ENCODE results near the gene TANGO6. TPM values are rescaled to one million over a fixed set of nuclear protein-coding genes. Genes with fewer than 3 reads are reported as not detected.

The TANGO6 gene
- total RNA-seq, 1 donor from 2014 or later, result 10.5 TPM

DNA sequence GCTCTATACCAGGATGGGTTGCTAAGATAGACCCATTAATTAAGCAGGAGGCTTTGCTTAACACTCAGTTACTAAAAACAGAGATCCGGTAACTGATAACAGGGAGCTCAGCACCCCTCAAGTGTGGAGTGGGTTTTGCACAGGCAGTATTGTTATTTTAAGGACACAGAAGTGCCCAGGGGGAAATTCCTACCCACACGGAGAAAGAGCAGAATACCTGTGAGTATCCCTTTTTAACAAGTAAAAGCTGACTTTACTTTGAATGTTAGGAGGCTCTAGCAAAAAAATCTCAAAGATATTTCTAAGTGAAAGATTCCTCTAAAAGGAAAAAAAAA is 229.3 kb downstream of the TANGO6 start:
- intact Hi-C loops (cut with DNase I), result no loop called here

DNA sequence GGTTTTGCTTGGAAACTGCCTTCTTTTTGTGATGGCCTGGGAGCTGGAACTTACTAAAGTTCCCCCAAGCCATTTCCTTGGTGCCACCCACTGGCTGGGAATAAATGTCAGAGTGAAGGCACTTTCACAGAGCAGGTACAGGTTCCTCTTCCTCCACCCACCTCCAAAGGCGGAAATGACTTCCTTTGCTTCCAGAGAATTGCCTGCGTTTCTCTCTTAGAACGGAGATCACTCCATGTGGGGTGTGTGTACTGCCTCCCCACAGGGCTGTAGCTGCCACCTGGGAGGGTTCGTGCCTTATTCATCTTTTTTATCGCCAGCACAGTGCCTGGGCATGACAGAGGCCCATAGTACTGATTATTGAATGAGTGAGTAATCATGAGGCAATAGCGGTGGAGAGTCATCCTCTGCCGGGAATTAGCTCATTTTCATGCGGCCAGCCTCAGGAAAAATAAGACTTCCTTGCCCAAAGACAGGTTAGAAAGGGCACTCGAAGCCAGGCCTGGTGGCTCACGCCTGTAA is 229.9 kb downstream of the TANGO6 start:
- no peak for DNase-seq (ENCODE audit: low spot score)
- intact Hi-C loops (cut with DNase I), result no loop called here

More for the DNA sequence above, 229.3 kb downstream of the TANGO6 start:
- DNase-seq (ENCODE audit: low spot score), result no peak

DNA sequence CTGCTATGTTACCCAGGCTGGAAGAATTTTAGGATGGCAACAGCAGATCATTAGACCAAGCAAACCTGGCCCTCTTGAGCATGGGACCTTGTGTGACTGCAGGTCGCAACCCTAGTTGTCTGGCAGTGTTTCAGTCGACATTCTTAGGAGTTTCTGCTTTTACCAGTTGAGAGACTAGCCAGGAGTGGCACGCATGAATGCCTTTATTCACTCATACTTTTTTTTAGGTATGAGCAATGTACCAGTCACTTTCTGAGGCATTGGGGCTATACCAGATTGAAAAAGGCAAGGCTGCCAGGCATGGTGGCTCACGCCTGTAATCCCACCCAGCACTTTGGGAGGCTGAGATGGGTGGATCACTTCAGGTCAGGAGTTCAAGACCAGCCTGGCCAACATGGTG is 233.9 kb downstream of the TANGO6 start:
- no peak for DNase-seq (ENCODE audit: low spot score)
- intact Hi-C loops (cut with DNase I), result no loop called here

DNA sequence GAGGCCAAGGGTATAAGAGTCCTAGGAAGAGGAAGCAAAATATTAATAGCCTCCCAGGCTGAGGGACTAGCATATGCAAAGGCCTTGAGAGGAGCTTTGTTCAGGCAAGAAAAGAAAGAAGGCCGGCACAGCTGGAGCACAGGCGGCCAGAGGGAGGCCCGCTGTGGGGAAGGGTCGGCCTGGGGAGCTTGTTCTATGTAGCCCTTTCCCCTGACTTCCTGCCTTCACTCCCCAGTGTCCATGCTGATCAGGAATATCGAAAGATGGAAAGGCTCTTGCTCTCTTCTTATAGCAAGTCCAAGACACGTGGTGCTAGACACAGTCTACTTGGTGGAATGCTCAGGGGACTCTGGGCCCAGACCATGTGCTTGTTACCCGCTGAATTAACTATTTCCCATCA is 234.7 kb downstream of the TANGO6 start:
- intact Hi-C loops (cut with DNase I), result no loop called here
- no peak for DNase-seq (ENCODE audit: low spot score)

DNA sequence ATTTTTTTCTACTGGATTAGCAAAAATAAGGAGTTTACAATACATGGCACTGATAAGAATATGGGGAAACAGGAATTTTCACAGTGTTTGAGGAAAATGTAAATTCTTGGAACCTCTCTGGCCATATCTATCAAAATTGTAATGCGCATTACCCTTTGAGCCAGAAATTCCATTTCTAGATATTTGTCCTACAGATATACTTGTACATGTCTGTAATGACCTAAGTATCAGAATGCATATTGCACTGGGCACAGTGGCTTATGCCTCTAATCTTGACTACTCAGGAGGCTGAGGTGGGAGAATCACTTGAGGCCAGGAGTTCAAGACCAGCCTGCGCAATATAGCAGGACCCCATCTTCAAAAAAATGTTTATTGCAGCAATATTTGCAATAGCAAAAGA is 236.4 kb downstream of the TANGO6 start:
- no peak for DNase-seq (ENCODE audit: low spot score)
- intact Hi-C loops (cut with DNase I), result no loop called here

- DNase-seq (ENCODE audit: low spot score), result no peak
- intact Hi-C loops (cut with DNase I), result no loop called here
These were observed 240.1 kb downstream of the TANGO6 start for GRCh38 chr16:69083306-69083941.

DNA sequence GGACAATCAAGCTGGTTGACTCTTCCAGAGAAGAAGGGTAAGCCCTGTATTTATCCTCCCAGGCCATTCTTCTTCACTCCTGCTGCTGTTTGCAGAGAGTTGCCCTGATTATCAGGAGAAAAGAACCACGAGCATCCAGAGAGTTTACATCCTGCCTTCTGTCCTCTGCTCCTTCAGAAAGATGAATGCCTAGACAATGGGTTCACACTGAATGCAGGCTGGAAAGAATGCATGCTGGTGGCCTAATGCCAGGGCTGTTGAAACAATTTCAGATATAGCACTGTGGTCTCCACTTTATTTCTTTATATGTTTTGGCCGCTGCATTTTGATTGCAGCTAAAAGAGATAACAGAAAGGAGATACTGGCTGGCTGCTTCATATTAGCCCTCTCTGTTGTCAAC is 241.0 kb downstream of the TANGO6 start:
- intact Hi-C loops (cut with DNase I), result no loop called here
- no peak for DNase-seq (ENCODE audit: low spot score)

DNA sequence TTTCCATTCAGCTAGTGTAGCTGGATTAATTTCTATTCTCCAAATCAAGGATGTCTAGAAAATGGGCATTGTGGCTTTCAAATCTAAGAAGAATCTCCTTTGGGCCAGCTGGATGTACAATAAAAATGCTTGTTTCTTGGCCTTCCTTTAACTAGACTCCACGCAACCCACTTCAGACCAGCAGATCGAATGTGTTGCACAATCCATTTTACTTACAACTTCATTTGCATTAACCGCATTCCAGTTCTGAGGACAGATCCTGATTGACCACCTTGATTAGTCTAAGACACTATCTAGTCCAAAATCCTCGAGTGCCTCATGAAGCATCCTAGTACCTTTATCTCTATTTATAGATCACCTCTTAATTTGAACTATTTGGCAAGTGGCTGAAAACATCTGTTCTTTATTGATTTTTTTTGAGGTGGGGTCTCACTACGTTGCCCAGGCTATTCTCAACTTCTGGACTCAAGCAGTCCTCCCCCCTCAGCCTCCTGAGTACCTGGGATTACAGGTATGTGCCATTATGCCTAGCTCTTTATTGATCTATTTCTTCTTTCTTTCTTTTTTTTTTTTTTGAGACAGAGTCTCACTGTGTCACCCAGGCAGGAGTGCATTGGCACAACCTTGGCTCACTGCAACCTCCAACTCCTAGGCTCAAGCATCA is 241.8 kb downstream of the TANGO6 start:
- intact Hi-C loops (cut with DNase I), result no loop called here
- no peak for DNase-seq (ENCODE audit: low spot score)

DNA sequence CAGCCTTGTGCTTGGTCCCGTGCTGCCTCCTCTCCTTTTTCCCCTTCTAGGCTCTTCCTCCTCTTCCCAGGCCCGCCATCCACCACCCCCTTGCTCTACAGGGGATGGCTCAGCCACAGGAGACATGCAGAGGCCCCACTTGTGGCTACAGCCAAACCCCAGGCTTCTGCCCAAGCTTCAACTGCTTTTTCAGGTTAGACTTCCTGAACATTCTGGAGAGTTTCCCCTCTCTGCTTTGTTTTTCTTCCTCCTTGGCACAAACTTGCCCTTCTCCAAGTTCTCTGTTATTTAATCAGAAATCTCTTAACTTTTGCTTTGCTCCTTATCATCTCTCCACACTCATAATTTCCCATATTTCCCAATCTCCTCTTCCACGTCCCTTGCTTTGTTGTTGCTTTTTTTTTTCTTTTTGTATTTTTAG is 243.8 kb downstream of the TANGO6 start:
- DNase-seq (ENCODE audit: low spot score), result no peak
- intact Hi-C loops (cut with DNase I), result no loop called here

GRCh38 chr16:69088684-69089083 is 245.4 kb downstream of the TANGO6 start:
- no peak for DNase-seq (ENCODE audit: low spot score)
- intact Hi-C loops (cut with DNase I), result no loop called here

- DNase-seq (ENCODE audit: low spot score), result no peak
- intact Hi-C loops (cut with DNase I), result no loop called here
These were observed 246.0 kb downstream of the TANGO6 start for GRCh38 chr16:69089091-69089910.

- intact Hi-C loops (cut with DNase I), result no loop called here
- no peak for DNase-seq (ENCODE audit: low spot score)
These were observed 250.6 kb downstream of the TANGO6 start for GRCh38 chr16:69093974-69094373.

DNA sequence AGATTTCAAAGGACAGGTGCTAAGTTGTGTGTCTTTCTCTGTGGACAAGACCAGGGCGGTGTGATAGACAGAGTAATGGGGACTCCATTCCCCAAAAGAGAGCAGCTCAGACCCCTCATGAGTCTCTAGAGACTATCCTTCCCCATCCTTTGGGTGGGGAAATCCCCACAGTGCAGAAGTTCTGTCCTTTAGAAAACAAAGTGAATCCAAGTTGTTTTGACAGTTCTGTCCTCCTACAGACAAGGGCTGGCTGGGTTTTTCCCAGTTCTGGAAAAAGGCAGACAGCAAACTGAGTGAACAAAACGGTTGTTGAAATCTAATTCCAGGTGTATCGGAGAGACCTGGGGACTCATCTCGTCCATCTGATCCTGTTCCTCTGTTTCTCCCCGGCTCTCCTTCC is 251.2 kb downstream of the TANGO6 start:
- intact Hi-C loops (cut with DNase I), result no loop called here
- DNase-seq (ENCODE audit: low spot score), result no peak

DNA sequence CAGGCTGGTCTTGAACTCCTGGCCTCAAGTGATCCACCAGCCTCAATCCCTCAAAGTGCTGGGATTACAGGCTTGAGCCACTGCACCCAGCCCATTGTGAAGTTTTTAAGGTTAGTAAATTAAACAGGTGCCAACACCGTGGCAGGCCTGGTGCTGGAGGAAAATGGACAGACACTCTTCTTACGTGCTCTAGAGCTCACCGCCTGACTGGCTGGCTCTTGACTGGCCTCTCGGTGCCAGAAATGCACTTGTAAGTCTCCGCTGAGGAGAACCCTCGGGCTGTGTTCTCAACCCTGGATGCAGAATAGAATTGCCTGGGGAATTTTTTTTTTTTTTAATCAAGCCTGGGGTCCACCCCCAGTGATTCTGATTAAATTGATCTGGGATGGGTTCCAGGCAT is 251.9 kb downstream of the TANGO6 start:
- no peak for DNase-seq (ENCODE audit: low spot score)

DNA sequence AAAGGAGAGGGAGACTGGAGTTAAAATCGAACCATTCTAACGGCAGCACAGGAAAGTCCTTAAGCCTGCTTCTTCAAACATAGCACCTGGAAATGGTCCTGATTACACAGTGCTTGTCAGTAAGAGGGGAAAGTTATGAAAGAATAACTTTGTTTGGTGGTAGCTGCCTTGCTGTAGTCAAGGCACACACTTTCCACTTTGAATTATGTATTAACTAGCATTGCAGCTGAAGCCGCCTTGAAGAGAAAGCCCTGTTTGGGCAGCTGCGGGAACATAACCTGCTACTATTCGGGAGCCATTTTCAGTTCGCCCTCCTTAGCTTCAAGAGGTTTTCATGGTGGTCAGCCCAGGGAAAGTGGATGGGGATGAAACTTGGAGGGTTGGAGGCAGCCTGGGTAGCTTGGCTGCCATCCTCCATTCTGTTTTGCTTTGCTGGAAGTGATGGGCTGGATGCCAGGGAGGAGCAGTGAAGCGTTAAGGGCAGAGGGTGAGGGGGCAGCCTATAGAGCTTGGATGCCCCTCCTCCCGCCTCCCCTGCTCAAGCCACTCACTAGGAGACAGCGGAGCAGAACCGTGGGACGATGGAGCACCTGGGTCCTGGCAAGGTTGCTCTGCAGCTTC is 256.9 kb downstream of the TANGO6 start:
- DNase-seq (ENCODE audit: low spot score), result no peak
- intact Hi-C loops (cut with DNase I), result loop anchor here (10.0 kb wide), 1 partner anchor 105 kb away; no protein-coding TSS in a partner anchor

More for the DNA sequence above, 251.9 kb downstream of the TANGO6 start:
- intact Hi-C loops (cut with DNase I), result no loop called here

DNA sequence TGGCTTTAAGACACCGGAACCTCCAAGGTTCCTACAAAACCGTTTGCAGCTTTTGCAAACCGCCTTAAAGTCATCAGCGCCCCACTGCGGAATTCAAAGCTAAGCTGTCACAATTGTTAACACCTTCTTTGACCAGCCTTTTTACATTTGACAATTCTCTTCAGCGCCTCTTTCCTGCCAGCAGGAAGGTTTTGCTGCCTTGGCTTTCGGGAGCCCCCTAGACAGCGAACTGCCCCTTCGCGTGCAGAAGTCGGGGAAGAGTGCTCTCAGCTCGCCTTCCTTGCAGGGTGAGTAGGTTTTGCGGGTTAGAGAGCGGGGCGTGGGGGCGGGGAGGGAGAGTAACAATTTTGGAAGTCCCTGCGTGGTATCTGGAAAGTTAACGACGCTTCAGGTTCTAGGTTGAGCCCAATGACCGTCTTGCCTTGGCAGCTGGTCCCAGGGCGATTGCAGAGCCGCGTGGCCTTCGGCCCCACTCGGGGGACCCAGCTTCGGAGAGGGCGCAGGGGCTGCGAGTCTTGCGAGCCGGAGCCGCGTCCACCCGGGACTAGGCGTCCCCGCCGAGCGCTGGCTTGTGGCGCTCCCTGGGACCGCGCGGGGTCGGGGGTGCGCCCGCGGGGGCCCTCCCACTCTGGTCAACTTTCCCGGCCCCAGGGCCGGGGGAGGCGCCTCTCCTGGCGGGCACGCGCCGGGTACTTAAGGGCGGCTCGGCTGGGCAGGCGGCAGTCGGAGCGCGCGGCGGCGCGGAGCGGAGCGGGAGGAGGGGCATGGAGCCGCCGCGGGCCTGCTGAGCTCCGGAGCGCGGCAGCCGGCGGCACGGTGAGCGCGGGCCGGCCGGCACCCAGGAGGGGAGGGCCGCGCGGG is 262.4 kb downstream of the TANGO6 start, which contains the start of gene HAS3:
Gene HAS3 (plus strand): TSS at position 153 of the 861 bp plus-strand sequence. CDS start 3,743 bp downstream, outside the sequence.
- intact Hi-C loops (cut with DNase I), result loop anchor here (5.0 to 10.0 kb wide), 2 partner anchors 111 to 203 kb away; no protein-coding TSS in a partner anchor
- DNase-seq (ENCODE audit: low spot score), result no peak

GRCh38 chr16:69106491-69107315 is 263.4 kb downstream of the TANGO6 start:
- no peak for DNase-seq (ENCODE audit: low spot score)
- intact Hi-C loops (cut with DNase I), result loop anchor here (5.0 to 10.0 kb wide), 2 partner anchors 112 to 204 kb away; no protein-coding TSS in a partner anchor
